ENCODE measurements around the gene ARHGAP18. TPM values are rescaled to one million over a fixed set of nuclear protein-coding genes. Genes with fewer than 3 reads are reported as not detected.

Gene ARHGAP18
- total and polyA plus RNA-seq, 10 of the 15 experiments (the other 5 are each of a cell fraction or from before 2014, with no cell fraction given): 18.2 to 52.2 (median 31.7) TPM

DNA sequence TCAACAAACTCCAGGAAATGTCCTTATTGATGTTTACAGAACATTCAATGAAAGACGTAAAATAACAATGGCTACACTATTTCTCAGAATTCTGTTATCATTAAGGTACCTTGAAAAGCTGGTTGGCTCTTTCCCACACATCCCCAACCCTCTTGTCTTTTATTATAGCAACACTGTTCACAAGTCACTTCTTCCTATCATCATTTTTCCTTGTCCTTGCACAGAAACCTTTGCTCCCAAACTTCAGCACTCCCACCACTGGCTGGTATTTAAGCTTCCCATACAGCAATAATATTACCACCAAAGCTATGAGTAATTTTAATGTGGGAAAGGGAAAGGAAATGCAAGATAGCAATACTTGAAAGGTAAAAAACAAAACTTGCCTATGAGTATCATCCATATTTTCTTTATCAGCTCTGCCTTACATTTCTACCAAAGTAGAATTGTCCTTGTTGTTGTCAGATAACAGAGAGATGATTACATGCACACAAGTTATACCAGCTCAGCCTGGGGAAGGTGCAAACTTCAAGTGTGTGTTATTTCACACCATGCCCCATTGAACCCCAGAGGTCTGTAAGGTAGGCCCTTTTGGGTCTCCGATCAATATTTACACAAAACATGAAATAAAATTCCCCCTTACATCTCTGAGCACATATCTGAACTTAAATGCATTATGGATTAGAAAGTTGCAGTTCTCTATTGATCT, 32.2 kb downstream of the ARHGAP18 start:
- H3K79me2 ChIP-seq (ENCODE audit: control insufficient read depth, insufficient read depth, low read length): peaks cover 84% of the 10 kb centered on the region
- H2AFZ ChIP-seq (ENCODE audit: control insufficient read depth, low read depth, low read length): no peak overlapping the region
- H4K20me1 ChIP-seq (ENCODE audit: control insufficient read depth, insufficient read depth): no peaks in the 10 kb centered on the region
- ChIA-PET SMC1A (ENCODE audit: uncharacterized antibody, unreplicated experiment) (interaction anchor here (0.6 to 22.4 kb wide), 15 partner anchors 8 to 538 kb away, joined by 3 to 434 read pairs (median 8); partner anchors contain the start of gene ARHGAP18), POLR2A (interaction anchor here (0.7 to 9.8 kb wide), 5 partner anchors 9 to 30 kb away, joined by 3 to 115 read pairs (median 8); partner anchors contain the start of gene ARHGAP18), CTCF (interaction anchor here (0.6 to 9.8 kb wide), 4 partner anchors 18 to 960 kb away, joined by 4 to 165 read pairs (median 61); partner anchors contain the start of gene ARHGAP18), RAD21 (ENCODE audit: unreplicated experiment) (interaction anchor here (0.8 to 10.4 kb wide), 9 partner anchors 9 to 80 kb away, joined by 3 to 189 read pairs (median 4); partner anchors contain the start of gene ARHGAP18)
- H3K4me1 ChIP-seq (ENCODE audit: control insufficient read depth, insufficient read depth, low read length): peaks cover 28% of the 10 kb centered on the region
- intact Hi-C loops (cut with micrococcal nuclease; ENCODE audit: unreplicated experiment): no loop called here
- no peaks in the 10 kb centered on the region for H3K27me3 ChIP-seq (replicated peaks in 1 of 2; ENCODE audit: control insufficient read depth in 2 of 2, insufficient read depth in 2 of 2, low read length in 1 of 2)
- DNase-seq (ENCODE audit: low read depth, low spot score) (no peak), FAIRE-seq (no peak), ATAC-seq (no peak)
- in situ Hi-C loops (cut with MboI): no loop called here
- TF ChIP-seq HDGF (IDR thresholded peaks at IDR 0.05) (no peak), NFYB (IDR thresholded peaks at IDR 0.05; ENCODE audit: insufficient read depth, low read depth, low read length) (no peak), MEF2A (IDR thresholded peaks at IDR 0.05; ENCODE audit: insufficient read depth, low read depth, low read length) (no peak), SUZ12 (IDR thresholded peaks at IDR 0.05; ENCODE audit: unreplicated experiment) (no peak), ZNF217 (IDR thresholded peaks at IDR 0.05) (no peak), CTCF (IDR thresholded peaks at IDR 0.05 in 2 of 3, conservative IDR thresholded peaks at IDR 0.05 in 1 of 3; ENCODE audit: control insufficient read depth in 2 of 3, extremely low read depth in 1 of 3, insufficient read depth in 1 of 3, low read depth in 3 of 3, low read length in 3 of 3) (no peak), SRF (IDR thresholded peaks at IDR 0.05; ENCODE audit: low read depth in 2 of 2, low read length in 2 of 2) (no peak), CBX3 (IDR thresholded peaks at IDR 0.05; ENCODE audit: borderline replicate concordance, low read depth) (no peak), STAT1 (conservative IDR thresholded peaks at IDR 0.05) (no peak), GATAD2B (conservative IDR thresholded peaks at IDR 0.05; ENCODE audit: low read depth) (no peak), ZBED1 (IDR thresholded peaks at IDR 0.05; ENCODE audit: borderline replicate concordance) (no peak), MTA2 (IDR thresholded peaks at IDR 0.05; ENCODE audit: low read depth) (no peak), RUNX3 (IDR thresholded peaks at IDR 0.05; ENCODE audit: low read length) (no peak), RELA (IDR thresholded peaks at IDR 0.05; ENCODE audit: borderline replicate concordance, partially characterized antibody) (no peak), CHD2 (IDR thresholded peaks at IDR 0.05; ENCODE audit: borderline replicate concordance, low read depth, low read length) (no peak), LARP7 (IDR thresholded peaks at IDR 0.05) (no peak)
- no peak overlapping the region for H3K27ac ChIP-seq (ENCODE audit: control insufficient read depth, insufficient read depth)
- H3K9me3 ChIP-seq (replicated peaks; ENCODE audit: control insufficient read depth, insufficient read depth, low read length): peaks cover 2% of the 10 kb centered on the region; the same call in 2 of the 3 replicates
- H3K36me3 ChIP-seq (ENCODE audit: control insufficient read depth in 2 of 2, insufficient read depth in 2 of 2, low read length in 1 of 2): peaks cover 0 to 4% of the 10 kb centered on the region in 2 experiments; a peak in 2 of 4 replicates
- H3K9ac ChIP-seq (ENCODE audit: control insufficient read depth, insufficient read depth, low read length): no peak overlapping the region
- BruUV-seq (replicated peaks): no TSS peak
- H3K4me2 ChIP-seq (ENCODE audit: control insufficient read depth, insufficient read depth): no peak overlapping the region
- WGBS (ENCODE audit: insufficient coverage, insufficient replicate concordance, low lambda C conversion rate, missing lambda C conversion rate): 95% methylated on average over 2 of the region's 2 CpGs
- no peak overlapping the region for H3K4me3 ChIP-seq

Measured in GM12878 (cell line).